HCT116 (cell line): Measurements from ENCODE around the gene RGS12. TPM values are rescaled to one million over a fixed set of nuclear protein-coding genes. Genes with fewer than 3 reads are reported as not detected.
A peak's percentile ranks its signal among the peaks of the same experiment; 100 is the strongest.

Experiments
- ATAC-seq: fragments of 200-7000 bp; cut with Tn5 transposase; 2 replicates; pipeline ENCODE4 v1.9.1; 2020; ENCODE audit warnings: mild to moderate bottlenecking, moderate library complexity
- BruUV-seq: library from RNA; stranded (reverse); fragments of 400-500 nt; replicated peaks from 2 replicates; lab custom pipeline; 2021; lab: Mats Ljungman, UMichigan
- CTCF ChIA-PET: fragments of 300-600 bp; sonication (Branson Sonifier 250); formaldehyde crosslinking; loops from one replicate; lab custom pipeline; 2021; ENCODE audit warnings: antibody characterized with exemption; lab: Charles Lee
- POLR2A ChIA-PET: fragments of 300-600, 350-600 bp; sonication (Branson Sonifier 250); formaldehyde crosslinking; loops from one replicate; lab custom pipeline; 2021; ENCODE audit warnings: antibody characterized with exemption; lab: Charles Lee
- RAD21 ChIA-PET, 2 experiments: fragments of 300-600 bp; sonication (Branson Sonifier 250); formaldehyde crosslinking; loops; one replicate each; lab custom pipeline; 2023; ENCODE audit warnings: low total read pairs in 2 of 2; ENCODE audit not compliant: uncharacterized antibody in 2 of 2, unreplicated experiment in 2 of 2, low non-redundant PET in 1 of 2; lab: Charles Lee
- DNase-seq: peaks from one replicate; pipeline ENCODE4 v3.0.0-alpha.2; 2010; ENCODE audit warnings: low read depth, low spot score
- H2AFZ ChIP-seq: fragments of 200-600 bp; shearing (Covaris generic), sonication (generic); 2 replicates; pipeline ENCODE4 v1.6.1; 2017; ENCODE audit warnings: low read depth, mixed run types, mixed read lengths, antibody characterized with exemption, low read length; ENCODE audit not compliant: poor library complexity, severe bottlenecking
- H3K27ac ChIP-seq: 2 replicates; pipeline ENCODE4 v1.5.1; 2012; ENCODE audit warnings: low read depth, low read length
- H3K27me3 ChIP-seq: fragments of 200-600 bp; sonication (generic); 2 replicates; pipeline ENCODE4 v1.6.1; 2016; ENCODE audit warnings: mixed run types, low read length, mixed read lengths; ENCODE audit not compliant: insufficient read depth
- H3K36me3 ChIP-seq, 2 experiments: fragments of 200-500 bp in 1 of 2; fragments of 200-600 bp in 1 of 2; sonication (Bioruptor generic) in 1 of 2; sonication (generic) in 1 of 2; 2 replicates each; pipeline versions ENCODE4 v1.5.1 to v1.6.1; 2014 to 2016; ENCODE audit warnings: low read length in 2 of 2, inconsistent platforms in 1 of 2, mixed read lengths in 1 of 2, mixed run types in 1 of 2; ENCODE audit not compliant: insufficient read depth in 2 of 2, control insufficient read depth in 1 of 2
- H3K4me1 ChIP-seq, 2 experiments: fragments of 200-600 bp in 1 of 2; sonication (generic) in 1 of 2; 2 replicates each; pipeline versions ENCODE4 v1.5.1 to v1.6.1; 2012 to 2017; ENCODE audit warnings: low read length in 2 of 2, inconsistent platforms in 1 of 2, mild to moderate bottlenecking in 1 of 2, mixed read lengths in 1 of 2, mixed run types in 1 of 2, moderate library complexity in 1 of 2; ENCODE audit not compliant: insufficient read depth in 2 of 2, control insufficient read depth in 1 of 2
- H3K4me2 ChIP-seq: fragments of 200-600 bp; sonication (generic); 2 replicates; pipeline ENCODE4 v1.6.1; 2017; ENCODE audit warnings: mixed run types, low read length, mixed read lengths
- H3K4me3 ChIP-seq, 2 experiments: fragments of 200-600 bp in 1 of 2; sonication (generic) in 1 of 2; replicated peaks in 1 of 2; 2 replicates each; pipeline ENCODE4 v1.5.1; 2011 to 2016; ENCODE audit warnings: low read length in 2 of 2, control low read depth in 1 of 2, low read depth in 1 of 2, mild to moderate bottlenecking in 1 of 2, mixed read lengths in 1 of 2, mixed run types in 1 of 2
- H3K79me2 ChIP-seq: fragments of 200-600 bp; sonication (generic); 2 replicates; pipeline ENCODE4 v1.6.1; 2017; ENCODE audit warnings: mild to moderate bottlenecking, mixed run types, low read length, moderate library complexity, mixed read lengths; ENCODE audit not compliant: insufficient read depth
- H3K9ac ChIP-seq: fragments of 200-600 bp; sonication (generic); 2 replicates; pipeline ENCODE4 v1.6.1; 2016; ENCODE audit warnings: low read length, mixed read lengths
- H3K9me2 ChIP-seq: fragments of 200-600 bp; sonication (generic), shearing (Covaris generic); 2 replicates; pipeline ENCODE4 v1.6.1; 2017; ENCODE audit warnings: mixed run types, mild to moderate bottlenecking, moderate library complexity; ENCODE audit not compliant: insufficient read depth
- H3K9me3 ChIP-seq, 2 experiments: fragments of 200-500 bp in 1 of 2; fragments of 200-600 bp in 1 of 2; sonication (Bioruptor generic) in 1 of 2; sonication (generic) in 1 of 2; 2 replicates each; pipeline ENCODE4 v1.6.1; 2014 to 2017; ENCODE audit warnings: low read length in 2 of 2, mixed read lengths in 2 of 2, inconsistent platforms in 1 of 2, low read depth in 1 of 2, mild to moderate bottlenecking in 1 of 2, mixed run types in 1 of 2, moderate library complexity in 1 of 2; ENCODE audit not compliant: control insufficient read depth in 1 of 2, insufficient read depth in 1 of 2
- H4K20me1 ChIP-seq: fragments of 200-600 bp; sonication (generic), shearing (Covaris generic); 2 replicates; pipeline ENCODE4 v1.6.1; 2017; ENCODE audit warnings: mixed run types, mild to moderate bottlenecking, moderate library complexity; ENCODE audit not compliant: insufficient read depth
- ELF1 ChIP-seq: IDR thresholded peaks from 2 replicates; pipeline ENCODE4 v1.6.1; 2012; ENCODE audit warnings: low read depth, borderline replicate concordance
- FOSL1 ChIP-seq: IDR thresholded peaks from 2 replicates; pipeline ENCODE4 v1.6.1; 2012; ENCODE audit warnings: low read depth
- POLR2AphosphoS5 ChIP-seq: IDR thresholded peaks from 2 replicates; pipeline ENCODE4 v1.6.1; 2011; ENCODE audit warnings: mild to moderate bottlenecking, low read depth, low read length, moderate library complexity
- RAD21 ChIP-seq: IDR thresholded peaks from 2 replicates; pipeline ENCODE4 v1.6.1; 2012; ENCODE audit warnings: low read depth, mild to moderate bottlenecking
- YY1 ChIP-seq: IDR thresholded peaks from 2 replicates; pipeline ENCODE4 v1.6.1; 2011; ENCODE audit warnings: low read length, low read depth, moderate library complexity, mild to moderate bottlenecking; ENCODE audit not compliant: insufficient replicate concordance; ENCODE audit errors: extremely low read depth
- ZFX ChIP-seq: fragments of 450-650 bp; IDR thresholded peaks from 2 replicates; pipeline ENCODE4 v1.6.1; 2017
- intact Hi-C: fragments of 100-400 bp; cut with micrococcal nuclease; formaldehyde crosslinking; loops from 2 replicates; pipeline ENCODE4 v1.10.0; 2022
- total RNA-seq: library from RNA; stranded (reverse); gene quantifications from one replicate; pipeline ENCODE4 v1.2.1, GENCODE V29; 2021; ENCODE audit not compliant: unreplicated experiment

Gene RGS12
- total RNA-seq, 1 experiment from 2014 or later = 22.2 TPM

GRCh38 chr4:3291411-3291968 lies 1.3 kb upstream of the RGS12 start (continued):
- TF ChIP-seq FOSL1 (no peak), ELF1 (no peak), RAD21 (no peak), POLR2AphosphoS5 (no peak), ZFX (no peak)

GRCh38 chr4:3291969-3292570 lies 751 bp upstream of the RGS12 start:
- CTCF ChIA-PET = no interaction called here

More at GRCh38 chr4:3291969-3292570, 751 bp upstream of the RGS12 start:
- peak overlapping the region; percentile 98 for H3K4me2 ChIP-seq
- H3K27me3 ChIP-seq = no peaks in the 10 kb centered on the region
- DNase-seq (peak; percentile 8), ATAC-seq (peak; percentile 59)
- intact Hi-C loops = no loop called here
- H3K9ac ChIP-seq = peak overlapping the region; percentile 68
- ChIA-PET RAD21 (no interaction called here), POLR2A (no interaction called here)
- peaks cover 14 to 24% of the 10 kb centered on the region in 2 experiments for H3K4me1 ChIP-seq
- H3K36me3 ChIP-seq = no peaks in the 10 kb centered on the region
- H2AFZ ChIP-seq = peak overlapping the region; percentile 65
- peak overlapping the region; percentile 82 for H3K27ac ChIP-seq
- no peaks in the 10 kb centered on the region for H3K9me2 ChIP-seq
- H3K9me3 ChIP-seq = no peaks in the 10 kb centered on the region
- H4K20me1 ChIP-seq = no peaks in the 10 kb centered on the region
- no TSS peak for BruUV-seq
- TF ChIP-seq ZFX (peak; percentile 52; the same call in 1 of the 2 replicates), YY1 (no peak)
- peak overlapping the region; percentile 73 to 76 for H3K4me3 ChIP-seq
- H3K79me2 ChIP-seq = peaks cover 6% of the 10 kb centered on the region; the same call in 1 of the 2 replicates
